GM23338 (cell line): ENCODE results near the gene ITCH. TPM values are rescaled to one million over a fixed set of nuclear protein-coding genes. Genes with fewer than 3 reads are reported as not detected.
"Not testable (repeated sequence)": the region's sequence is repeated elsewhere in the genome, so short reads cannot be mapped to it uniquely, and the experiment has no call there.

Source experiments
- ATAC-seq: fragments of 200-7000 bp; cut with Tn5 transposase; 3 replicates; pipeline ENCODE4 v1.9.1; 2020
- DNase-seq: peaks from one replicate; pipeline ENCODE4 v3.0.0-alpha.2; 2015; ENCODE audit warnings: low spot score
- H2AFZ ChIP-seq: fragments of 200-600 bp; sonication (generic); 2 replicates; pipeline ENCODE4 v1.8.0; 2016; ENCODE audit warnings: antibody characterized with exemption, mild to moderate bottlenecking, moderate library complexity
- H3F3A ChIP-seq: fragments of 200-600 bp; sonication (generic); replicated peaks from 2 replicates; pipeline ENCODE4 v1.8.0; 2017; ENCODE audit warnings: antibody characterized with exemption, mixed run types, low read depth
- H3K27ac ChIP-seq: fragments of 200-600 bp; sonication (generic); 2 replicates; pipeline ENCODE4 v1.6.1; 2016; ENCODE audit warnings: low read depth
- H3K27me3 ChIP-seq: fragments of 200-600 bp; sonication (generic); 2 replicates; pipeline ENCODE4 v1.8.0; 2016; ENCODE audit warnings: mild to moderate bottlenecking, mixed run types, moderate library complexity; ENCODE audit not compliant: insufficient read depth
- H3K36me3 ChIP-seq: fragments of 200-600 bp; sonication (generic); 2 replicates; pipeline ENCODE4 v1.8.0; 2016; ENCODE audit warnings: mild to moderate bottlenecking; ENCODE audit not compliant: insufficient read depth
- H3K4me1 ChIP-seq: fragments of 200-600 bp; sonication (generic); 2 replicates; pipeline ENCODE4 v1.8.0; 2016; ENCODE audit warnings: mild to moderate bottlenecking, moderate library complexity; ENCODE audit not compliant: insufficient read depth
- H3K4me2 ChIP-seq: fragments of 200-600 bp; sonication (generic); 2 replicates; pipeline ENCODE4 v1.7.1; 2017; ENCODE audit warnings: mixed run types
- H3K4me3 ChIP-seq: fragments of 200-600 bp; sonication (generic); 2 replicates; pipeline ENCODE4 v1.6.1; 2016; ENCODE audit warnings: mixed run types
- H3K79me2 ChIP-seq: fragments of 200-600 bp; sonication (generic); replicated peaks from 2 replicates; pipeline ENCODE4 v1.8.0; 2017; ENCODE audit warnings: mild to moderate bottlenecking; ENCODE audit not compliant: insufficient read depth
- H3K9me2 ChIP-seq: fragments of 200-600 bp; sonication (generic); 2 replicates; pipeline ENCODE4 v1.8.0; 2017; ENCODE audit not compliant: insufficient read depth
- H4K20me1 ChIP-seq: fragments of 200-600 bp; sonication (generic); replicated peaks from 2 replicates; pipeline ENCODE4 v1.8.0; 2017; ENCODE audit warnings: mild to moderate bottlenecking; ENCODE audit not compliant: insufficient read depth
- H3K27ac Mint-ChIP-seq: 2 replicates; pipeline ENCODE4 v1.8.0; 2020; ENCODE audit warnings: inconsistent platforms, mild to moderate bottlenecking, moderate library complexity, mixed read lengths
- H3K27me3 Mint-ChIP-seq: 3 replicates; pipeline ENCODE4 v1.8.0; 2022; ENCODE audit warnings: low read depth, mild to moderate bottlenecking, moderate library complexity, mixed read lengths, inconsistent platforms; ENCODE audit not compliant: insufficient read depth, poor library complexity
- H3K36me3 Mint-ChIP-seq: 3 replicates; pipeline ENCODE4 v1.8.0; 2021; ENCODE audit warnings: low read depth, mild to moderate bottlenecking, inconsistent platforms, moderate library complexity, mixed read lengths
- H3K4me1 Mint-ChIP-seq: 3 replicates; pipeline ENCODE4 v1.8.0; 2020; ENCODE audit warnings: mild to moderate bottlenecking, inconsistent platforms, mixed read lengths
- H3K4me3 Mint-ChIP-seq: 3 replicates; pipeline ENCODE4 v1.8.0; 2021; ENCODE audit warnings: moderate library complexity, mild to moderate bottlenecking, inconsistent platforms, mixed read lengths
- H3K9me3 Mint-ChIP-seq: 3 replicates; pipeline ENCODE4 v1.8.0; 2020; ENCODE audit warnings: moderate library complexity, mild to moderate bottlenecking, inconsistent platforms, mixed read lengths
- CREB1 ChIP-seq: fragments of 250-450 bp; sonication (Bioruptor Pico); IDR thresholded peaks from 2 replicates; pipeline ENCODE4 v1.5.0; 2020; ENCODE audit warnings: low read depth, mild to moderate bottlenecking, moderate library complexity
- ETS1 ChIP-seq: IDR thresholded peaks from 2 replicates; pipeline ENCODE4 v1.6.1; 2016; ENCODE audit warnings: antibody characterized with exemption
- EZH2 ChIP-seq: fragments of 200-600 bp; sonication (generic); IDR thresholded peaks from one replicate; pipeline ENCODE4 v1.8.0; 2017; ENCODE audit warnings: antibody characterized with exemption, mild to moderate bottlenecking, low read depth; ENCODE audit not compliant: unreplicated experiment
- EZH2phosphoT487 ChIP-seq: fragments of 200-600 bp; sonication (generic); IDR thresholded peaks from one replicate; pipeline ENCODE4 v1.8.1; 2018; ENCODE audit warnings: antibody characterized with exemption; ENCODE audit not compliant: unreplicated experiment
- JUNB ChIP-seq: IDR thresholded peaks from one replicate; pipeline ENCODE4 v1.6.1; 2016; ENCODE audit warnings: antibody characterized with exemption; ENCODE audit not compliant: unreplicated experiment
- NANOG ChIP-seq: IDR thresholded peaks from 2 replicates; pipeline ENCODE4 v1.6.1; 2016; ENCODE audit warnings: antibody characterized with exemption, borderline replicate concordance
- POLR2AphosphoS5 ChIP-seq: IDR thresholded peaks from 2 replicates; pipeline ENCODE4 v1.6.1; 2016; ENCODE audit warnings: antibody characterized with exemption, low read depth
- STAT1 ChIP-seq: IDR thresholded peaks from one replicate; pipeline ENCODE4 v1.6.1; 2016; ENCODE audit warnings: antibody characterized with exemption; ENCODE audit not compliant: unreplicated experiment
- ZNF114 ChIP-seq: fragments of 250-450 bp; sonication (Bioruptor Pico); IDR thresholded peaks from 2 replicates; pipeline ENCODE4 v1.5.0; 2020; ENCODE audit warnings: mild to moderate bottlenecking, moderate library complexity
- ZNF331 ChIP-seq: fragments of 250-450 bp; sonication (Bioruptor Pico); IDR thresholded peaks from 2 replicates; pipeline ENCODE4 v1.5.0; 2020; ENCODE audit warnings: low read depth, mild to moderate bottlenecking, moderate library complexity
- polyA plus RNA-seq: library from polyadenylated mRNA; unstranded; fragments of >200 nt; fragmentation: Nextera tagmentation; extraction: Ambion mirVana; gene quantifications from 2 replicates; pipeline ENCODE4 v1.2.1, GENCODE V29; 2016
- total RNA-seq: library from RNA; depleted of rRNA; stranded (reverse); fragments of >200 nt; shearing (Covaris generic); gene quantifications from 2 replicates; pipeline ENCODE4 v1.2.3, GENCODE V29; 2014
- TF ChIP-seq, protein P1 (sequence below): IDR thresholded peaks from one replicate; pipeline ENCODE4 v1.6.1; 2018; ENCODE audit warnings: antibody characterized with exemption; ENCODE audit not compliant: unreplicated experiment

Gene ITCH
- total and polyA plus RNA-seq, 2 experiments from 2014 or later, result 16.4 to 31.6 TPM

DNA sequence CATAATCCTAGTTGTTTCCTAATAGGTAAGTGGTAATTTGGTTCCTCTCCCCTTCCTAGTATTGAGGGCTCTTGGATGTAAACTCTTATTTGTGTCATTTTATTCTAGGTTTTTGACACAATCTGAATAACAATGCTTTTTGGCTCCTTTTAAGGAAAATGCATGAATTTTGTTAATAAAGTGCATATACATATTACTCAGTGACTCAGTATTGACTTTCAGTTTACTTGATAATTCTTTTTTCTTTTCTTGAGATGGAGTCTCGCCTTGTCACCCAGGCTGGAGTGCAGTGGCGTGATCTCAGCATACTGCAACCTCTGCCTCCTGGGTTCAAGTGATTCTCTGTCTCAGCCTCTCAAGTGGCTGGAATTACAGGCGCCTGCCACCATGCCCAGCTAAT lies 19.1 kb downstream of the ITCH start (continued):
- TF ChIP-seq, protein P1, sequence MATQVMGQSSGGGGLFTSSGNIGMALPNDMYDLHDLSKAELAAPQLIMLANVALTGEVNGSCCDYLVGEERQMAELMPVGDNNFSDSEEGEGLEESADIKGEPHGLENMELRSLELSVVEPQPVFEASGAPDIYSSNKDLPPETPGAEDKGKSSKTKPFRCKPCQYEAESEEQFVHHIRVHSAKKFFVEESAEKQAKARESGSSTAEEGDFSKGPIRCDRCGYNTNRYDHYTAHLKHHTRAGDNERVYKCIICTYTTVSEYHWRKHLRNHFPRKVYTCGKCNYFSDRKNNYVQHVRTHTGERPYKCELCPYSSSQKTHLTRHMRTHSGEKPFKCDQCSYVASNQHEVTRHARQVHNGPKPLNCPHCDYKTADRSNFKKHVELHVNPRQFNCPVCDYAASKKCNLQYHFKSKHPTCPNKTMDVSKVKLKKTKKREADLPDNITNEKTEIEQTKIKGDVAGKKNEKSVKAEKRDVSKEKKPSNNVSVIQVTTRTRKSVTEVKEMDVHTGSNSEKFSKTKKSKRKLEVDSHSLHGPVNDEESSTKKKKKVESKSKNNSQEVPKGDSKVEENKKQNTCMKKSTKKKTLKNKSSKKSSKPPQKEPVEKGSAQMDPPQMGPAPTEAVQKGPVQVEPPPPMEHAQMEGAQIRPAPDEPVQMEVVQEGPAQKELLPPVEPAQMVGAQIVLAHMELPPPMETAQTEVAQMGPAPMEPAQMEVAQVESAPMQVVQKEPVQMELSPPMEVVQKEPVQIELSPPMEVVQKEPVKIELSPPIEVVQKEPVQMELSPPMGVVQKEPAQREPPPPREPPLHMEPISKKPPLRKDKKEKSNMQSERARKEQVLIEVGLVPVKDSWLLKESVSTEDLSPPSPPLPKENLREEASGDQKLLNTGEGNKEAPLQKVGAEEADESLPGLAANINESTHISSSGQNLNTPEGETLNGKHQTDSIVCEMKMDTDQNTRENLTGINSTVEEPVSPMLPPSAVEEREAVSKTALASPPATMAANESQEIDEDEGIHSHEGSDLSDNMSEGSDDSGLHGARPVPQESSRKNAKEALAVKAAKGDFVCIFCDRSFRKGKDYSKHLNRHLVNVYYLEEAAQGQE, result no peak
- TF ChIP-seq NANOG, result no peak
- TF ChIP-seq EZH2phosphoT487, result no peak
- no peak for TF ChIP-seq JUNB

GRCh38 chr20:34382877-34383455 lies 19.9 kb downstream of the ITCH start:
- H3K4me3 ChIP-seq, H3K36me3 Mint-ChIP-seq, H3K27me3 Mint-ChIP-seq, H3K4me2 ChIP-seq, H3K27ac Mint-ChIP-seq, H3K27me3 ChIP-seq, H3K36me3 ChIP-seq, H3K4me1 ChIP-seq, H3K27ac ChIP-seq, H2AFZ ChIP-seq, H3K4me3 Mint-ChIP-seq, H3F3A ChIP-seq, DNase-seq, H3K9me3 Mint-ChIP-seq, ATAC-seq, H3K9me2 ChIP-seq: not testable (repeated sequence)
- H3K4me1 Mint-ChIP-seq, result peaks cover 11% of the 10 kb centered on the region; the same call in 2 of the 3 replicates
- Histone ChIP-seq H4K20me1 (peaks cover 29% of the 10 kb centered on the region), H3K79me2 (peaks cover 97% of the 10 kb centered on the region)

GRCh38 chr20:34385464-34385863 lies 22.4 kb downstream of the ITCH start:
- no peaks in the 10 kb centered on the region for H3K9me3 Mint-ChIP-seq
- H3K27ac ChIP-seq, result no peak overlapping the region
- peaks cover 30% of the 10 kb centered on the region for H4K20me1 ChIP-seq
- H3K4me2 ChIP-seq, result no peak overlapping the region
- DNase-seq, result no peak
- H3K4me3 Mint-ChIP-seq, result no peak overlapping the region
- H3K27me3 ChIP-seq, result no peaks in the 10 kb centered on the region
- H3K36me3 ChIP-seq, result no peaks in the 10 kb centered on the region
- no peak for ATAC-seq
- no peak overlapping the region for H3K4me3 ChIP-seq
- H3K27ac Mint-ChIP-seq, result no peak overlapping the region
- no peaks in the 10 kb centered on the region for H3K9me2 ChIP-seq
- peaks cover 97% of the 10 kb centered on the region for H3K79me2 ChIP-seq
- no peak overlapping the region for H2AFZ ChIP-seq
- peaks cover 2% of the 10 kb centered on the region for H3K27me3 Mint-ChIP-seq
- H3F3A ChIP-seq, result no peaks in the 10 kb centered on the region
- peaks cover 22% of the 10 kb centered on the region for H3K4me1 Mint-ChIP-seq
- H3K36me3 Mint-ChIP-seq, result peaks cover 6% of the 10 kb centered on the region
- 0 out of 2 replicates have a peak, but pooled peaks cover 3% of the 10 kb centered on the region for H3K4me1 ChIP-seq
- TF ChIP-seq POLR2AphosphoS5 (no peak), ZNF114 (CRISPR knock-in tag) (no peak), CREB1 (no peak), ZNF331 (CRISPR knock-in tag) (no peak), ETS1 (no peak), EZH2phosphoT487 (no peak), EZH2 (no peak), STAT1 (no peak), JUNB (no peak)
- TF ChIP-seq, protein P1, result no peak
